ENCODE measurements around the gene AKIRIN2.

DNA sequence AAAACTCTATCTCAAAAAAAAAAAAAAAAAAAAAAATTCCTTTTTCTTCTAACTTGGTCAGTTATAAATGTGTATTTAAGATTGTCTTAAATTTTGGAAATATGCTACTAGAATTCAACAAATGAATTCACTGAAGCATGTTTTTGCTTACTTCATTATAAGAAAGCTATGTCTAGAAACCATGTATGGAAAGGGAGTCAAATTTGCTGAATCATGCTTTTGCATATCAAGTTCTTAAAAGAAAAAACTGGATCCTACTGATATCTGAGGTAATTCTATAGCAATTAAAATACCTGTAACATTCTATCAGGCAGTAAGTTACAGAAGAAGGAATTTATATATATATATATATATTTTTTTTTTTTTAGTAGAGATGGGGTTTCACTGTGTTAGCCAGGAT is 27.7 kb downstream of the AKIRIN2 start:
- TF ChIP-seq, protein P1, sequence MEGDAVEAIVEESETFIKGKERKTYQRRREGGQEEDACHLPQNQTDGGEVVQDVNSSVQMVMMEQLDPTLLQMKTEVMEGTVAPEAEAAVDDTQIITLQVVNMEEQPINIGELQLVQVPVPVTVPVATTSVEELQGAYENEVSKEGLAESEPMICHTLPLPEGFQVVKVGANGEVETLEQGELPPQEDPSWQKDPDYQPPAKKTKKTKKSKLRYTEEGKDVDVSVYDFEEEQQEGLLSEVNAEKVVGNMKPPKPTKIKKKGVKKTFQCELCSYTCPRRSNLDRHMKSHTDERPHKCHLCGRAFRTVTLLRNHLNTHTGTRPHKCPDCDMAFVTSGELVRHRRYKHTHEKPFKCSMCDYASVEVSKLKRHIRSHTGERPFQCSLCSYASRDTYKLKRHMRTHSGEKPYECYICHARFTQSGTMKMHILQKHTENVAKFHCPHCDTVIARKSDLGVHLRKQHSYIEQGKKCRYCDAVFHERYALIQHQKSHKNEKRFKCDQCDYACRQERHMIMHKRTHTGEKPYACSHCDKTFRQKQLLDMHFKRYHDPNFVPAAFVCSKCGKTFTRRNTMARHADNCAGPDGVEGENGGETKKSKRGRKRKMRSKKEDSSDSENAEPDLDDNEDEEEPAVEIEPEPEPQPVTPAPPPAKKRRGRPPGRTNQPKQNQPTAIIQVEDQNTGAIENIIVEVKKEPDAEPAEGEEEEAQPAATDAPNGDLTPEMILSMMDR (conservative IDR thresholded peaks at IDR 0.05; ENCODE audit: low read length): no peak
- TF ChIP-seq EZH2phosphoT487 (IDR thresholded peaks at IDR 0.05; ENCODE audit: borderline replicate concordance): no peak

Data from Loucy (cell line).